ENCODE results near the gene PTPN13.

The PTPN13 gene

DNA sequence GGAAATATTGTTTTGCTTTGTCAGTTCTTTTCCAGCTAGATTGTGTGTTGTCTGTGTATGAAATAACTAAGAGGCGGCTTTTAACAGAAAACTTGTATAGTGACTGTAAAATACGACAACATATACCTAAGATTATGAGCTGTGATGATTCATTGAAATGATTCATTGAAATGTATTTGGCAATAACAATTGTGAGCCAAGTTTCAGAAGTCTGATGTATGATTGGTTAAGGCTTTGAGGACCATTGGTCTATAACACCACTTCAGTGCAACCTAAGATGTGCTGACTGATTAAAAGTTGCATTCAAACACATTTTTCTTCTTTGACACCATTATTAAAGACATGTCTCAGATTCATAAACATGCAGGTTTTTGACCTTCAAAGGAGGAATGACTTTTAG is 76.6 kb downstream of the PTPN13 start:
- Histone ChIP-seq H3K27ac (ENCODE audit: extremely low read depth, low read depth, low read length) (no peak overlapping the region), H3K36me3 (ENCODE audit: control insufficient read depth in 2 of 2, insufficient read depth in 1 of 2, low read length in 2 of 2) (peaks cover 3 to 7% of the 10 kb centered on the region in 2 experiments; a peak in 2 of 3 replicates), H3K4me3 (ENCODE audit: low read depth, low read length) (no peak overlapping the region), H3K9me3 (ENCODE audit: control insufficient read depth, insufficient read depth, low read depth, low read length) (no peaks in the 10 kb centered on the region), H3K4me1 (ENCODE audit: control insufficient read depth, insufficient read depth, low read length) (no peaks in the 10 kb centered on the region)
- ChIA-PET POLR2A (no interaction called here), CTCF (interaction anchor here (1.3 kb wide), 1 partner anchor 18 kb away, joined by 4 read pairs; no protein-coding TSS in a partner anchor)
- TF ChIP-seq ZNF692 (tag by site-specific recombination; IDR thresholded peaks at IDR 0.05) (no peak), PATZ1 (tag by site-specific recombination; IDR thresholded peaks at IDR 0.05) (no peak), OSR2 (tag by site-specific recombination; IDR thresholded peaks at IDR 0.05) (no peak), KLF9 (tag by site-specific recombination; IDR thresholded peaks at IDR 0.05; ENCODE audit: low read depth) (no peak), ZNF214 (tag by site-specific recombination; IDR thresholded peaks at IDR 0.05; ENCODE audit: borderline replicate concordance) (no peak), RBAK (tag by site-specific recombination; IDR thresholded peaks at IDR 0.05) (no peak), ZNF202 (tag by site-specific recombination; IDR thresholded peaks at IDR 0.05; ENCODE audit: borderline replicate concordance) (no peak), ZEB2 (tag by site-specific recombination; IDR thresholded peaks at IDR 0.05) (no peak), ZNF114 (tag by site-specific recombination; IDR thresholded peaks at IDR 0.05) (no peak), ZNF37A (tag by site-specific recombination; IDR thresholded peaks at IDR 0.05) (no peak), ZNF335 (tag by site-specific recombination; conservative IDR thresholded peaks at IDR 0.05) (no peak), ZNF366 (tag by site-specific recombination; conservative IDR thresholded peaks at IDR 0.05) (no peak), ZNF341 (tag by site-specific recombination; IDR thresholded peaks at IDR 0.05; ENCODE audit: low read depth) (no peak), ZBTB8A (tag by site-specific recombination; IDR thresholded peaks at IDR 0.05) (no peak), ZNF830 (tag by site-specific recombination; IDR thresholded peaks at IDR 0.05; ENCODE audit: low read depth) (no peak)
- TF ChIP-seq, protein P1, sequence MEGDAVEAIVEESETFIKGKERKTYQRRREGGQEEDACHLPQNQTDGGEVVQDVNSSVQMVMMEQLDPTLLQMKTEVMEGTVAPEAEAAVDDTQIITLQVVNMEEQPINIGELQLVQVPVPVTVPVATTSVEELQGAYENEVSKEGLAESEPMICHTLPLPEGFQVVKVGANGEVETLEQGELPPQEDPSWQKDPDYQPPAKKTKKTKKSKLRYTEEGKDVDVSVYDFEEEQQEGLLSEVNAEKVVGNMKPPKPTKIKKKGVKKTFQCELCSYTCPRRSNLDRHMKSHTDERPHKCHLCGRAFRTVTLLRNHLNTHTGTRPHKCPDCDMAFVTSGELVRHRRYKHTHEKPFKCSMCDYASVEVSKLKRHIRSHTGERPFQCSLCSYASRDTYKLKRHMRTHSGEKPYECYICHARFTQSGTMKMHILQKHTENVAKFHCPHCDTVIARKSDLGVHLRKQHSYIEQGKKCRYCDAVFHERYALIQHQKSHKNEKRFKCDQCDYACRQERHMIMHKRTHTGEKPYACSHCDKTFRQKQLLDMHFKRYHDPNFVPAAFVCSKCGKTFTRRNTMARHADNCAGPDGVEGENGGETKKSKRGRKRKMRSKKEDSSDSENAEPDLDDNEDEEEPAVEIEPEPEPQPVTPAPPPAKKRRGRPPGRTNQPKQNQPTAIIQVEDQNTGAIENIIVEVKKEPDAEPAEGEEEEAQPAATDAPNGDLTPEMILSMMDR (tag by site-specific recombination; IDR thresholded peaks at IDR 0.05): no peak

- TF ChIP-seq ZNF19 (tag by site-specific recombination; IDR thresholded peaks at IDR 0.05; ENCODE audit: low read depth) (no peak), TRIM28 (IDR thresholded peaks at IDR 0.05; ENCODE audit: borderline replicate concordance, low read length) (no peak), ZNF600 (tag by site-specific recombination; IDR thresholded peaks at IDR 0.05) (no peak), ZNF221 (tag by site-specific recombination; IDR thresholded peaks at IDR 0.05; ENCODE audit: borderline replicate concordance) (no peak)
- TF ChIP-seq, protein P2, sequence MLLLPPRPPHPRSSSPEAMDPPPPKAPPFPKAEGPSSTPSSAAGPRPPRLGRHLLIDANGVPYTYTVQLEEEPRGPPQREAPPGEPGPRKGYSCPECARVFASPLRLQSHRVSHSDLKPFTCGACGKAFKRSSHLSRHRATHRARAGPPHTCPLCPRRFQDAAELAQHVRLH (tag by site-specific recombination; IDR thresholded peaks at IDR 0.05): no peak
- TF ChIP-seq, protein P1 (tag by site-specific recombination; IDR thresholded peaks at IDR 0.05): no peak
- CTCF ChIA-PET: no interaction called here
- Histone ChIP-seq H3K4me3 (ENCODE audit: low read depth, low read length) (no peak overlapping the region), H3K4me1 (ENCODE audit: control insufficient read depth, insufficient read depth, low read length) (no peaks in the 10 kb centered on the region), H3K9me3 (ENCODE audit: control insufficient read depth, insufficient read depth, low read depth, low read length) (no peaks in the 10 kb centered on the region), H3K36me3 (ENCODE audit: control insufficient read depth in 2 of 2, insufficient read depth in 1 of 2, low read length in 2 of 2) (peaks cover 3 to 7% of the 10 kb centered on the region in 2 experiments; a peak in 2 of 3 replicates), H3K27ac (ENCODE audit: extremely low read depth, low read depth, low read length) (no peak overlapping the region)
- POLR2A ChIA-PET: no interaction called here
These were observed 81.4 kb downstream of the PTPN13 start for GRCh38 chr4:86675548-86675947.
